ENCODE data around the gene ARHGAP45. TPM values are rescaled to one million over a fixed set of nuclear protein-coding genes. Genes with fewer than 3 reads are reported as not detected.
A peak's percentile ranks its signal among the peaks of the same experiment; 100 is the strongest.

The ARHGAP45 gene
- total and polyA plus RNA-seq, 2 of the 8 experiments (the other 6 are each of a cell fraction or from before 2014, with no cell fraction given), result 31.4 to 41.8 TPM

DNA sequence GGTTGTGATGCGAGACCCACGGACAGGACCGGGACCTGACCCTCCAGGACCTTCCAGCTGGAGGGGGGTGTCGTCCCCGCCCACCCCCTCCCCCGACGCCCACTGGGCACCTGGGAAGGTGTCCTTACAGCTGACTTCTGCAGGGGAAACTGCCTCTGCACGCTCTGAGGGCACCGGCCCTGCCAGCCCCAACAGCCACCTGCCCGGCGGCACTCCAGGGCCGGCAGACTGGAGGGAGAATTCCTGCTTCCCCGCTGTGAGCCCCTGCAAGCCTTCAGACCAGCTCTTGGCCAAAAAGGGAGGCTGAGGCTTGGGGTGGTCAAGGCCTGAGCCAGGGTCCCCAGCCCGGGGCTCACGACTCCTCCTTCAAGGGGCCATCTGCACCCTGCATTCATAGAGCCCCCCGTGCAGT lies 39.3 kb upstream of the ARHGAP45 start:
- Histone ChIP-seq H3K9ac (replicated peaks in 1 of 4; ENCODE audit: extremely low read depth in 1 of 4, low read depth in 3 of 4, low read length in 3 of 4) (peak overlapping the region in 3 of 4 experiments; percentile 22 to 97 (median 95); a peak in 6 of 7 replicates), H3K27me3 (replicated peaks in 1 of 4; ENCODE audit: control insufficient read depth in 3 of 4, extremely low read depth in 1 of 4, insufficient read depth in 3 of 4, low read length in 3 of 4) (no peaks in the 10 kb centered on the region), H2AK5ac (ENCODE audit: low read depth, low read length) (no peak overlapping the region), H3K18ac (ENCODE audit: extremely low read depth, low read length) (peak overlapping the region; percentile 71; the same call in 1 of the 2 replicates), H2BK20ac (ENCODE audit: low read length) (no peak overlapping the region), H3K23me2 (ENCODE audit: low read depth, low read length) (peaks cover 12% of the 10 kb centered on the region), H3K27ac (ENCODE audit: low read depth, low read length) (peak overlapping the region; percentile 94; the same call in 1 of the 2 replicates), H4K91ac (replicated peaks; ENCODE audit: insufficient read length, low read length) (peak overlapping the region; percentile 65), H2BK120ac (replicated peaks; ENCODE audit: low read depth, low read length) (no peak overlapping the region), H3K79me1 (ENCODE audit: low read depth, low read length) (peaks cover 3% of the 10 kb centered on the region), H3K9me3 (ENCODE audit: insufficient read depth in 2 of 2, low read depth in 1 of 2, low read length in 1 of 2) (no peaks in the 10 kb centered on the region), H3K56ac (replicated peaks; ENCODE audit: insufficient read length, low read depth, low read length) (peak overlapping the region; percentile 30), H3K4ac (replicated peaks; ENCODE audit: insufficient read length, low read depth, low read length) (no peak overlapping the region), H2BK12ac (ENCODE audit: low read depth, low read length) (no peak overlapping the region), H2BK15ac (ENCODE audit: low read length) (no peak overlapping the region), H2BK5ac (ENCODE audit: low read depth, low read length) (peak overlapping the region; percentile 71; the same call in 1 of the 2 replicates), H4K20me1 (replicated peaks in 1 of 2; ENCODE audit: control insufficient read depth in 1 of 2, insufficient read depth in 2 of 2, low read length in 2 of 2) (peaks cover 10 to 11% of the 10 kb centered on the region in 2 experiments), H3K14ac (ENCODE audit: insufficient read length) (no peak overlapping the region), H2AFZ (ENCODE audit: low read length) (no peak overlapping the region), H3K23ac (ENCODE audit: insufficient read length) (no peak overlapping the region), H3K4me2 (ENCODE audit: insufficient read depth in 1 of 2, low read depth in 2 of 2, low read length in 2 of 2) (peak overlapping the region; percentile 73 to 87), H3K36me3 (ENCODE audit: control insufficient read depth in 2 of 4, insufficient read depth in 4 of 4, low read length in 3 of 4) (peaks cover 11 to 18% (median 15%) of the 10 kb centered on the region in 4 experiments; a peak in 7 of 8 replicates), H4K8ac (ENCODE audit: extremely low read depth, insufficient read depth, low read length) (no peak overlapping the region), H3K79me2 (ENCODE audit: control insufficient read depth in 1 of 2, insufficient read depth in 2 of 2, low read length in 2 of 2) (peaks cover 3 to 51% of the 10 kb centered on the region in 2 experiments; a peak in 3 of 4 replicates), H3K4me3 (ENCODE audit: extremely low read depth in 1 of 4, insufficient read depth in 2 of 4, low read depth in 3 of 4, low read length in 4 of 4) (peak overlapping the region; percentile 85 to 99 (median 96)), H4K5ac (ENCODE audit: insufficient read length, low read depth, low read length) (no peak overlapping the region), H3K4me1 (replicated peaks in 1 of 4; ENCODE audit: control insufficient read depth in 3 of 4, insufficient read depth in 4 of 4, low read length in 3 of 4) (peaks cover 0 to 9% (median 4%) of the 10 kb centered on the region in 4 experiments; a peak in 5 of 7 replicates)
- DNase-seq (ENCODE audit: low read depth in 1 of 2, low spot score in 2 of 2) (peak in 1 of 2 experiments; percentile 67), FAIRE-seq (no peak)
- CTCF ChIA-PET (ENCODE audit: partially characterized antibody), result interaction anchor here (1.3 to 1.8 kb wide), 4 partner anchors 35 to 166 kb away, joined by 3 to 7 read pairs (median 4); no protein-coding TSS in a partner anchor
- 5% methylated on average over 15 of the region's 16 CpGs; no CpG with 5 or more reads in 1 of the 2 experiments for WGBS, 2 experiments (ENCODE audit: extremely low coverage in 1 of 2, insufficient coverage in 1 of 2, insufficient read length in 1 of 2, insufficient replicate concordance in 2 of 2, low coverage in 1 of 2, low lambda C conversion rate in 2 of 2, missing lambda C conversion rate in 1 of 2)
- TF ChIP-seq SIN3A (conservative IDR thresholded peaks at IDR 0.05 in 1 of 2, IDR thresholded peaks at IDR 0.05 in 1 of 2; ENCODE audit: low read depth in 1 of 2, low read length in 2 of 2), result no peak
- no peak; the same call in 1 of the 2 replicates for TF ChIP-seq TAF1 (IDR thresholded peaks at IDR 0.05; ENCODE audit: low read depth, low read length)
- TF ChIP-seq KDM1A (IDR thresholded peaks at IDR 0.05; ENCODE audit: borderline replicate concordance, low read length), result peak; percentile 6; the same call in 1 of the 2 replicates
- TF ChIP-seq BACH1 (IDR thresholded peaks at IDR 0.05; ENCODE audit: low read length), result no peak
- POLR2A ChIA-PET (ENCODE audit: partially characterized antibody), result interaction anchor here (0.6 to 12.8 kb wide), 45 partner anchors 9 to 444 kb away, joined by 3 to 509 read pairs (median 5); partner anchors contain the start of genes ABCA7, ARHGAP45, ATP5F1D and CIRBP
